SK-N-SH treated with all-trans-retinoic acid at 6 μM for 48 hours (cell line): ENCODE measurements around the gene OTUB1.

Experiments
- ATAC-seq: fragments of 200-7000 bp; cut with Tn5 transposase; 3 replicates; pipeline ENCODE4 v1.9.1; 2020; ENCODE audit warnings: mild to moderate bottlenecking, moderate library complexity
- BACH2 ChIP-seq: fragments of 250-450 bp; sonication (Bioruptor Pico); IDR thresholded peaks from 2 replicates; pipeline ENCODE4 v1.9.0; 2021; ENCODE audit warnings: mild to moderate bottlenecking, borderline replicate concordance
- CREB5 ChIP-seq: fragments of 250-450 bp; sonication (Bioruptor Pico); IDR thresholded peaks from 2 replicates; pipeline ENCODE4 v1.5.1; 2020; ENCODE audit warnings: low read depth, mild to moderate bottlenecking, moderate library complexity
- CSDC2 ChIP-seq: fragments of 250-450 bp; sonication (Bioruptor Pico); IDR thresholded peaks from 2 replicates; pipeline ENCODE4 v1.5.0; 2020; ENCODE audit warnings: mild to moderate bottlenecking, moderate library complexity
- ESRRG ChIP-seq: fragments of 250-450 bp; sonication (Bioruptor Pico); IDR thresholded peaks from 2 replicates; pipeline ENCODE4 v1.6.1; 2021; ENCODE audit warnings: mild to moderate bottlenecking
- GLIS3 ChIP-seq: fragments of 250-450 bp; sonication (Bioruptor Pico); IDR thresholded peaks from 2 replicates; pipeline ENCODE4 v1.5.0; 2020; ENCODE audit warnings: mild to moderate bottlenecking, moderate library complexity
- ISL1 ChIP-seq: fragments of 250-450 bp; sonication (Bioruptor Pico); IDR thresholded peaks from 2 replicates; pipeline ENCODE4 v2.1.2; 2022; ENCODE audit warnings: mild to moderate bottlenecking, moderate library complexity
- OSR1 ChIP-seq: fragments of 250-450 bp; sonication (Bioruptor Pico); IDR thresholded peaks from 2 replicates; pipeline ENCODE4 v1.8.0; 2022; ENCODE audit warnings: moderate library complexity, mild to moderate bottlenecking, inconsistent platforms
- PATZ1 ChIP-seq: fragments of 250-450 bp; sonication (Bioruptor Pico); IDR thresholded peaks from 2 replicates; pipeline ENCODE4 v1.8.0; 2020; ENCODE audit warnings: mild to moderate bottlenecking, moderate library complexity, borderline replicate concordance
- POU6F1 ChIP-seq: fragments of 250-450 bp; sonication (Bioruptor Pico); IDR thresholded peaks from 2 replicates; pipeline ENCODE4 v1.8.0; 2021; ENCODE audit warnings: low read depth, mild to moderate bottlenecking, moderate library complexity, borderline replicate concordance
- PPARA ChIP-seq: fragments of 250-450 bp; sonication (Bioruptor Pico); IDR thresholded peaks from 2 replicates; pipeline ENCODE4 v1.5.0; 2020; ENCODE audit warnings: mild to moderate bottlenecking, borderline replicate concordance
- RARB ChIP-seq: fragments of 250-450 bp; sonication (Bioruptor Pico); IDR thresholded peaks from 2 replicates; pipeline ENCODE4 v1.8.0; 2021; ENCODE audit warnings: mild to moderate bottlenecking, moderate library complexity
- SNAI2 ChIP-seq: fragments of 250-450 bp; sonication (Bioruptor Pico); IDR thresholded peaks from 2 replicates; pipeline ENCODE4 v1.5.0; 2020; ENCODE audit warnings: mild to moderate bottlenecking, moderate library complexity
- TCF4 ChIP-seq: fragments of 250-450 bp; sonication (Bioruptor Pico); IDR thresholded peaks from 2 replicates; pipeline ENCODE4 v1.8.0; 2021; ENCODE audit warnings: mild to moderate bottlenecking, moderate library complexity, borderline replicate concordance
- TOX ChIP-seq: fragments of 250-450 bp; sonication (Bioruptor Pico); IDR thresholded peaks from 2 replicates; pipeline ENCODE4 v1.8.0; 2021; ENCODE audit warnings: mild to moderate bottlenecking, moderate library complexity, borderline replicate concordance
- TSHZ2 ChIP-seq: fragments of 250-450 bp; sonication (Bioruptor Pico); IDR thresholded peaks from 2 replicates; pipeline ENCODE4 v1.5.0; 2020; ENCODE audit warnings: mild to moderate bottlenecking, moderate library complexity
- ZFP3 ChIP-seq: fragments of 250-450 bp; sonication (Bioruptor Pico); IDR thresholded peaks from 2 replicates; pipeline ENCODE4 v1.5.0; 2020; ENCODE audit warnings: mild to moderate bottlenecking, moderate library complexity
- ZFP30 ChIP-seq: fragments of 450-650 bp; formaldehyde crosslinking; IDR thresholded peaks from 2 replicates; pipeline ENCODE4 v1.5.0; 2022; ENCODE audit warnings: mild to moderate bottlenecking, moderate library complexity
- ZNF565 ChIP-seq: fragments of 450-650 bp; formaldehyde crosslinking; conservative IDR thresholded peaks from 2 replicates; pipeline ENCODE4 v1.5.0; 2020; ENCODE audit warnings: low read depth, mild to moderate bottlenecking, moderate library complexity
- ZNF70 ChIP-seq: fragments of 450-650 bp; formaldehyde crosslinking; IDR thresholded peaks from 2 replicates; pipeline ENCODE4 v1.5.0; 2020; ENCODE audit warnings: mild to moderate bottlenecking, moderate library complexity
- ZNF8 ChIP-seq: fragments of 450-650 bp; formaldehyde crosslinking; IDR thresholded peaks from 2 replicates; pipeline ENCODE4 v1.5.0; 2020; ENCODE audit warnings: mild to moderate bottlenecking, moderate library complexity

The OTUB1 gene

GRCh38 chr11:64039012-64039665, 52.9 kb downstream of the OTUB1 start:
- TF ChIP-seq TOX (CRISPR knock-in tag): no peak
- no peak for TF ChIP-seq ZFP3 (CRISPR knock-in tag)
- no peak for TF ChIP-seq ISL1 (CRISPR knock-in tag)
- TF ChIP-seq OSR1: no peak
- TF ChIP-seq POU6F1: no peak
- no peak for TF ChIP-seq ZNF8 (CRISPR knock-in tag)
- no peak for ATAC-seq

GRCh38 chr11:64040684-64041322, 54.6 kb downstream of the OTUB1 start:
- no peak for TF ChIP-seq PATZ1
- no peak for TF ChIP-seq ZNF70 (CRISPR knock-in tag)
- TF ChIP-seq SNAI2 (CRISPR knock-in tag): no peak
- no peak for TF ChIP-seq GLIS3 (CRISPR knock-in tag)
- TF ChIP-seq TSHZ2 (CRISPR knock-in tag): no peak
- TF ChIP-seq PPARA (CRISPR knock-in tag): no peak
- peak; percentile 50 for ATAC-seq

GRCh38 chr11:64041846-64042245, 55.6 kb downstream of the OTUB1 start:
- TF ChIP-seq BACH2 (CRISPR knock-in tag) (no peak), OSR1 (no peak), TCF4 (CRISPR knock-in tag) (no peak), TOX (CRISPR knock-in tag) (no peak)
- ATAC-seq: no peak

GRCh38 chr11:64042301-64042700, 56.1 kb downstream of the OTUB1 start:
- no peak for ATAC-seq
- TF ChIP-seq TOX (CRISPR knock-in tag): no peak
- no peak for TF ChIP-seq ZFP30
- TF ChIP-seq RARB (CRISPR knock-in tag): no peak
- TF ChIP-seq ESRRG: no peak
- TF ChIP-seq ISL1 (CRISPR knock-in tag): no peak
- no peak for TF ChIP-seq BACH2 (CRISPR knock-in tag)
- no peak for TF ChIP-seq GLIS3 (CRISPR knock-in tag)
- TF ChIP-seq PPARA (CRISPR knock-in tag): no peak
- TF ChIP-seq PATZ1: no peak
- no peak for TF ChIP-seq CSDC2 (CRISPR knock-in tag)

- no peak for ATAC-seq
- TF ChIP-seq CREB5 (CRISPR knock-in tag) (no peak), ESRRG (no peak), ZFP30 (no peak), ZNF8 (CRISPR knock-in tag) (no peak), ZNF565 (CRISPR knock-in tag) (no peak), TOX (CRISPR knock-in tag) (no peak), GLIS3 (CRISPR knock-in tag) (no peak), ZNF70 (CRISPR knock-in tag) (no peak), RARB (CRISPR knock-in tag) (no peak), BACH2 (CRISPR knock-in tag) (no peak), ZFP3 (CRISPR knock-in tag) (no peak), ISL1 (CRISPR knock-in tag) (no peak), PATZ1 (no peak), TCF4 (CRISPR knock-in tag) (no peak)
Measured at GRCh38 chr11:64043545-64043944, 57.3 kb downstream of the OTUB1 start.
